Stimulated activated CD8-positive, alpha-beta memory T cell treated with anti-CD3 and anti-CD28 coated beads, Interleukin-4, amount 100 ng/mL, for 1 hour (primary cell): Measurements from ENCODE around the gene ARHGAP8.
"Not testable (repeated sequence)": the region's sequence is repeated elsewhere in the genome, so short reads cannot be mapped to it uniquely, and the experiment has no call there.

Experiments
- DNase-seq, 2 donors: peaks; one replicate each; pipeline ENCODE4 v3.0.0-alpha.2; 2020; ENCODE audit warnings: low read depth in 2 of 2, low spot score in 1 of 2

The ARHGAP8 gene

GRCh38 chr22:44884968-44885805, 132.8 kb downstream of the ARHGAP8 start:
- no peak for DNase-seq

GRCh38 chr22:44885806-44886360, 133.5 kb downstream of the ARHGAP8 start:
- DNase-seq, result no peak

GRCh38 chr22:44887941-44888366, 135.6 kb downstream of the ARHGAP8 start:
- no peak for DNase-seq

GRCh38 chr22:44888491-44889254, 136.3 kb downstream of the ARHGAP8 start:
- no peak for DNase-seq

- DNase-seq, result no peak
Observed at GRCh38 chr22:44889255-44889878, 137.0 kb downstream of the ARHGAP8 start.

GRCh38 chr22:44890416-44891292, 138.3 kb downstream of the ARHGAP8 start:
- no peak for DNase-seq

- DNase-seq, result no peak
Observed at GRCh38 chr22:44891293-44891747, 138.9 kb downstream of the ARHGAP8 start.

GRCh38 chr22:44891791-44892190, 139.4 kb downstream of the ARHGAP8 start:
- no peak for DNase-seq

- DNase-seq, result no peak
Observed at GRCh38 chr22:44892243-44892642, 139.9 kb downstream of the ARHGAP8 start.

GRCh38 chr22:44892803-44893730, 140.7 kb downstream of the ARHGAP8 start:
- no peak for DNase-seq

- DNase-seq, result no peak
Observed at GRCh38 chr22:44893731-44894080, 141.3 kb downstream of the ARHGAP8 start.

- DNase-seq, result no peak
Observed at GRCh38 chr22:44894321-44894720, 141.9 kb downstream of the ARHGAP8 start.

GRCh38 chr22:44894782-44895181, 142.4 kb downstream of the ARHGAP8 start:
- no peak for DNase-seq

GRCh38 chr22:44895296-44896055, 143.1 kb downstream of the ARHGAP8 start:
- DNase-seq, result no peak

GRCh38 chr22:44898236-44898635, 145.9 kb downstream of the ARHGAP8 start:
- DNase-seq, result no peak

GRCh38 chr22:44901301-44901700, 148.9 kb downstream of the ARHGAP8 start:
- no peak for DNase-seq

GRCh38 chr22:44903164-44903563, 150.8 kb downstream of the ARHGAP8 start:
- not testable (repeated sequence) for DNase-seq

GRCh38 chr22:44904492-44905152, 152.2 kb downstream of the ARHGAP8 start:
- DNase-seq, result not testable (repeated sequence)
